Mucosa of descending colon (tissue), 3 donors: ENCODE measurements around the gene C1QTNF9B. TPM values are rescaled to one million over a fixed set of nuclear protein-coding genes. Genes with fewer than 3 reads are reported as not detected.

Source experiments
- ATAC-seq: fragments of 200-7000 bp; cut with Tn5 transposase; one replicate; pipeline ENCODE4 v1.9.1; 2020; ENCODE audit warnings: mild to moderate bottlenecking, moderate library complexity
- DNase-seq, 3 donors: peaks; one replicate each; pipeline ENCODE4 v3.0.0-alpha.2; 2020
- H3K36me3 ChIP-seq: fragments of 200-600 bp; one replicate; pipeline ENCODE4 v1.8.0; 2021; ENCODE audit warnings: low read depth, mild to moderate bottlenecking
- H3K4me1 ChIP-seq: fragments of 200-600 bp; one replicate; pipeline ENCODE4 v1.8.0; 2021; ENCODE audit warnings: low read depth, mild to moderate bottlenecking
- H3K4me3 ChIP-seq: fragments of 200-600 bp; one replicate; pipeline ENCODE4 v1.8.0; 2021; ENCODE audit warnings: mild to moderate bottlenecking
- H3K9me3 ChIP-seq: fragments of 200-600 bp; one replicate; pipeline ENCODE4 v1.8.0; 2021; ENCODE audit warnings: mild to moderate bottlenecking
- intact Hi-C, 2 donors: fragments of 100-400 bp; cut with DNase I in 1 of 2; cut with micrococcal nuclease in 1 of 2; formaldehyde crosslinking; loops; one replicate each; pipeline versions ENCODE4 v1.11.0 to v1.11.1; 2022; cut with DNase I, micrococcal nuclease
- total RNA-seq, 3 donors: library from RNA; stranded (reverse); fragmentation: NEBNext Ultra II Directional in 2 of 3; extraction: Animal tissue kit (Norgen Biotek cat#: 25700) in 2 of 3; gene quantifications; one replicate each; pipeline versions ENCODE4 v1.2.1 to v1.2.4, GENCODE V29; 2021 to 2023
- TF ChIP-seq, protein P1 (sequence below): fragments of 200-600 bp; IDR thresholded peaks from one replicate; pipeline ENCODE4 v1.8.0; 2022; ENCODE audit warnings: antibody characterized with exemption, mild to moderate bottlenecking
- donor health status: DM: no; HTN: no; CAD: no; lungs with moderate emphysema.
- donor health status: DM: no; HTN: no; CAD: no.
- donor health status: DM: no; HTN: yes; CAD: no.

The C1QTNF9B gene
- total RNA-seq, 3 donors from 2014 or later: 0.32 TPM; not detected in 2

DNA sequence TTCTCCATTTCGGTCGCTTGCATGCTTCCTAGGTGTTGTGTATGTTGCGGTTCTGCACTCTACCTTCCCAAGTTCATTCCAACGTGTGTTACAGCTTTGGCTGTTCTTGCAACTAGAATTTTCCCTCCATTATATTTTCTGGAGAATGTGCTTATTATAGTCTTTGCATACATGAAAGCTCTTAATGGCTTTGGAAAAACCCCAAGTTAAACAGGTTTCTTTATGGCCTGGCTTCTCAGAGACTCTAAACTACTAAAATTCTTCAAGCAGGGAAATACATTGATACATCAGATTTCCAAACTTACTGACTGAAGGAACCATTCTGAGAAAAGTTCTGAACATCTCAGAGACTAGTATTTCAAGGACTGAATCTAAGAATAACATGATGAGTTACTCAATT lies 20.0 kb downstream of the C1QTNF9B start:
- H3K4me3 ChIP-seq: no peak overlapping the region
- intact Hi-C loops: no loop called here
- ATAC-seq: no peak

GRCh38 chr13:23876265-23876664 lies 21.0 kb downstream of the C1QTNF9B start:
- Histone ChIP-seq H3K36me3 (no peaks in the 10 kb centered on the region), H3K4me3 (no peak overlapping the region), H3K4me1 (peaks cover 6% of the 10 kb centered on the region), H3K9me3 (no peaks in the 10 kb centered on the region)
- TF ChIP-seq, protein P1, sequence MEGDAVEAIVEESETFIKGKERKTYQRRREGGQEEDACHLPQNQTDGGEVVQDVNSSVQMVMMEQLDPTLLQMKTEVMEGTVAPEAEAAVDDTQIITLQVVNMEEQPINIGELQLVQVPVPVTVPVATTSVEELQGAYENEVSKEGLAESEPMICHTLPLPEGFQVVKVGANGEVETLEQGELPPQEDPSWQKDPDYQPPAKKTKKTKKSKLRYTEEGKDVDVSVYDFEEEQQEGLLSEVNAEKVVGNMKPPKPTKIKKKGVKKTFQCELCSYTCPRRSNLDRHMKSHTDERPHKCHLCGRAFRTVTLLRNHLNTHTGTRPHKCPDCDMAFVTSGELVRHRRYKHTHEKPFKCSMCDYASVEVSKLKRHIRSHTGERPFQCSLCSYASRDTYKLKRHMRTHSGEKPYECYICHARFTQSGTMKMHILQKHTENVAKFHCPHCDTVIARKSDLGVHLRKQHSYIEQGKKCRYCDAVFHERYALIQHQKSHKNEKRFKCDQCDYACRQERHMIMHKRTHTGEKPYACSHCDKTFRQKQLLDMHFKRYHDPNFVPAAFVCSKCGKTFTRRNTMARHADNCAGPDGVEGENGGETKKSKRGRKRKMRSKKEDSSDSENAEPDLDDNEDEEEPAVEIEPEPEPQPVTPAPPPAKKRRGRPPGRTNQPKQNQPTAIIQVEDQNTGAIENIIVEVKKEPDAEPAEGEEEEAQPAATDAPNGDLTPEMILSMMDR: peak; percentile 7
- intact Hi-C loops: no loop called here
- peak; percentile 94 for ATAC-seq
- peak in 1 of 3 donors; percentile 42 for DNase-seq

More for the DNA sequence above, 20.0 kb downstream of the C1QTNF9B start:
- peaks cover 6% of the 10 kb centered on the region for H3K4me1 ChIP-seq
- H3K9me3 ChIP-seq: no peaks in the 10 kb centered on the region
- no peaks in the 10 kb centered on the region for H3K36me3 ChIP-seq
- TF ChIP-seq, protein P1: no peak
- no peak for DNase-seq

DNA sequence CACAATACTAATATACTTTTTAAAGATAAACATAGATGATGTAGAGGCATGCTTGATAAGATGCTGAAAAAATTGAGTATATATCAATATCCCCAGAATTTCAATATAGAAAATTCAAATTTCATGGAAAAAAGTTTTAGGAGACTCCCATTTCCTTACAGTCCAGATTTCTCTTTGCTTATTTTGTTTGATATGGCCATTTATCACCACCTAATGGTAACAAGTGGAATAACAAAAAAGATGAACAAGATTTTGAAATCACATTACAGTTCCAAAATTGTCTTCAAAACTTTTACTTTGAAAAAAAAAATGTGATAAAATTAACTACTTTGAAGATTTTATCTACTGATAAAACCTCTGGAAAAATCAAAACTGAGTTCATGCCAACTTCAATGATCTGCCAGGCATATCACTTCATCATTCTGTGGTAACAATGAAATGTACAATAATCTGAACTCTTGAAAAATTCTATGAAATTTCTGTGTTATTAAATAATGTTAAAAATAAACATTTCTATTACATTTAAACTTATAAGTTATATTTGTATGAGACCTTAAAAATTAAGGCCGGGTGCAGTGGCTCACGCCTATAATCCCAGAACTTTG lies 25.6 kb downstream of the C1QTNF9B start:
- intact Hi-C loops: loop anchor here (5.0 kb wide), 1 partner anchor 404 kb away; no protein-coding TSS in a partner anchor
- TF ChIP-seq, protein P1: peak; percentile 20
- no peak for DNase-seq
- Histone ChIP-seq H3K36me3 (no peaks in the 10 kb centered on the region), H3K9me3 (no peaks in the 10 kb centered on the region), H3K4me1 (peaks cover 6% of the 10 kb centered on the region), H3K4me3 (no peak overlapping the region)
- no peak for ATAC-seq

DNA sequence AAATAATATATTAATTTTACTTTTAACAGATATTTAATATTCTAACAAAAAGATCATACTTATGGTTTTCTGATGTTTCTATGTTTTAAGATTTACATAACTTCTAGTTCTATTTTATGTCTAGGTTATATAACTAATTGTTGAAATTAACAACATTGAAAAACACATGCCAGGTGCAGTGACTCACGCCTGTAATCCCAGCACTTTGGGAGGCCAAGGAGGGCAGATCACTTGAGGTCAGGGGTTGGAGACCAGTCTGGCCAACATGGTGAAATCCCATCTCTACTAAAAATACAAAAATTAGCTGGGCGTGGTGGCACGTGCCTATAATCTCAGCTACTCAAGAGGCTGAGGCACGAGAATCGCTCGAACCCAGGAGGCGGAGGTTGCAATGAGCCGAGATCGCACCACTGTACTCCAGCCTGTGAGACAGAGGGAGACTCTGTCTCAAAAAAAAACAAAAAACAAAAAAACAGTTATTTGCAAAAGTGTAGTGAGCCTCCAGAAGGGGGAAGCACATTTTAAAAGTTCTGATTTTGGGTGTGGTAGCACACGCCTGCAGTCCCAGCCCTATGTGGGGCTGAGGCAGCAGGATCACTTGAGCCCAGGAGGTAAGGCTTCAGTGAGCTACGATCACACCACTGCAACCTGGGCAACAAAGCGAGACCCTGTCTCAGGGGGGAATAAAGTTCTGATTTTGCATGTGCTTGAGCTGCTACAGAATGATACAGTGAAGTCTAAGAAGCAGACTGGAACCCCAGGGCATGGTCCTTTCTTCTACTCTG lies 26.8 kb downstream of the C1QTNF9B start:
- intact Hi-C loops: loop anchor here (5.0 kb wide), 1 partner anchor 403 kb away; no protein-coding TSS in a partner anchor
- DNase-seq: no peak
- no peak for ATAC-seq
- no peaks in the 10 kb centered on the region for H3K36me3 ChIP-seq
- H3K9me3 ChIP-seq: no peaks in the 10 kb centered on the region
- TF ChIP-seq, protein P1: no peak
- no peaks in the 10 kb centered on the region for H3K4me1 ChIP-seq
- H3K4me3 ChIP-seq: no peak overlapping the region

- intact Hi-C loops: no loop called here
- H3K4me1 ChIP-seq: no peaks in the 10 kb centered on the region
- ATAC-seq: peak; percentile 80
Measured at GRCh38 chr13:23868521-23868920, 28.8 kb downstream of the C1QTNF9B start.

More at GRCh38 chr13:23868521-23868920, 28.8 kb downstream of the C1QTNF9B start:
- Histone ChIP-seq H3K4me3 (no peak overlapping the region), H3K36me3 (no peaks in the 10 kb centered on the region), H3K9me3 (no peaks in the 10 kb centered on the region)
- TF ChIP-seq, protein P1: no peak
- no peak for DNase-seq
